IMR-90 (cell line): Measurements from ENCODE around the gene SPATA32. TPM values are rescaled to one million over a fixed set of nuclear protein-coding genes. Genes with fewer than 3 reads are reported as not detected.

Source experiments
- ATAC-seq: fragments of 200-7000 bp; cut with Tn5 transposase; 2 replicates; pipeline ENCODE4 v1.9.1; 2020; ENCODE audit warnings: low read depth, mild to moderate bottlenecking, moderate library complexity
- BruUV-seq: library from RNA; stranded (reverse); fragments of 400-500 nt; replicated peaks from 2 replicates; lab custom pipeline; 2021; lab: Mats Ljungman, UMichigan
- CTCF ChIA-PET: fragments of 300-600 bp; formaldehyde crosslinking; extraction: SDS; loops from one replicate; lab custom pipeline; 2021; ENCODE audit warnings: antibody characterized with exemption; lab: Yijun Ruan, JAX
- POLR2A ChIA-PET: fragments of 300-600 bp; sonication (Branson Sonifier 250); formaldehyde crosslinking; loops from one replicate; lab custom pipeline; 2022; ENCODE audit warnings: antibody characterized with exemption; ENCODE audit not compliant: unreplicated experiment; lab: Charles Lee
- DNase-seq: peaks from one replicate; pipeline ENCODE4 v3.0.0; 2013
- H2AFZ ChIP-seq: replicated peaks from 2 replicates; pipeline ENCODE3; 2013; ENCODE audit warnings: low read length, mild to moderate bottlenecking; ENCODE audit not compliant: poor library complexity
- H2AK5ac ChIP-seq: 2 replicates; pipeline ENCODE4 v1.6.1; 2013; ENCODE audit warnings: low read depth, low read length, inconsistent platforms
- H2AK9ac ChIP-seq: replicated peaks from 2 replicates; pipeline ENCODE3; 2013; ENCODE audit warnings: mild to moderate bottlenecking, low read depth, low read length, moderate library complexity; ENCODE audit not compliant: poor library complexity
- H2BK120ac ChIP-seq: 2 replicates; pipeline ENCODE4 v1.6.1; 2013; ENCODE audit warnings: low read depth, low read length, inconsistent platforms
- H2BK15ac ChIP-seq: 3 replicates; pipeline ENCODE4 v1.6.1; 2013; ENCODE audit warnings: low read depth, low read length, inconsistent platforms
- H2BK20ac ChIP-seq: 2 replicates; pipeline ENCODE4 v1.6.1; 2013; ENCODE audit warnings: low read depth, mild to moderate bottlenecking, inconsistent platforms, low read length, moderate library complexity
- H2BK5ac ChIP-seq: 2 replicates; pipeline ENCODE4 v1.6.1; 2013; ENCODE audit warnings: mild to moderate bottlenecking, low read depth, low read length, inconsistent platforms; ENCODE audit not compliant: poor library complexity, severe bottlenecking
- H3K14ac ChIP-seq: replicated peaks from 2 replicates; pipeline ENCODE4 v1.6.1; 2013; ENCODE audit warnings: low read depth, low read length, inconsistent platforms
- H3K18ac ChIP-seq: 2 replicates; pipeline ENCODE4 v1.6.1; 2013; ENCODE audit warnings: low read depth, low read length, control low read depth
- H3K23ac ChIP-seq: 2 replicates; pipeline ENCODE4 v1.6.1; 2013; ENCODE audit warnings: low read depth, low read length, inconsistent platforms
- H3K27ac ChIP-seq: 2 replicates; pipeline ENCODE4 v1.5.1; 2013; ENCODE audit warnings: mild to moderate bottlenecking, control low read depth, low read length; ENCODE audit not compliant: insufficient read depth
- H3K27me3 ChIP-seq: 2 replicates; pipeline ENCODE4 v1.6.1; 2013; ENCODE audit warnings: low read length; ENCODE audit not compliant: control insufficient read depth, insufficient read depth
- H3K36me3 ChIP-seq: 2 replicates; pipeline ENCODE4 v1.6.1; 2013; ENCODE audit warnings: low read length, mixed read lengths; ENCODE audit not compliant: control insufficient read depth, insufficient read depth
- H3K4ac ChIP-seq: 2 replicates; pipeline ENCODE4 v1.6.1; 2013; ENCODE audit warnings: low read depth, low read length, inconsistent platforms
- H3K4me1 ChIP-seq: 2 replicates; pipeline ENCODE4 v1.6.1; 2013; ENCODE audit warnings: low read length, mixed read lengths; ENCODE audit not compliant: control insufficient read depth, insufficient read depth
- H3K4me2 ChIP-seq: 2 replicates; pipeline ENCODE4 v1.6.1; 2013; ENCODE audit warnings: low read depth, mild to moderate bottlenecking, control low read depth, low read length, moderate library complexity
- H3K4me3 ChIP-seq: 2 replicates; pipeline ENCODE4 v1.5.1; 2013; ENCODE audit warnings: low read depth, mild to moderate bottlenecking, control low read depth, low read length, moderate library complexity; ENCODE audit not compliant: insufficient read depth
- H3K56ac ChIP-seq: 2 replicates; pipeline ENCODE4 v1.6.1; 2013; ENCODE audit warnings: low read length, inconsistent platforms; ENCODE audit not compliant: insufficient read depth; ENCODE audit errors: extremely low read depth
- H3K79me1 ChIP-seq, 2 experiments: 2 replicates each; pipeline ENCODE4 v1.6.1; 2013; ENCODE audit warnings: low read length in 2 of 2, inconsistent platforms in 1 of 2, low read depth in 1 of 2
- H3K9ac ChIP-seq: 2 replicates; pipeline ENCODE4 v1.6.1; 2013; ENCODE audit warnings: low read depth, low read length, control low read depth
- H3K9me1 ChIP-seq: 2 replicates; pipeline ENCODE4 v1.6.1; 2013; ENCODE audit warnings: low read length, inconsistent platforms; ENCODE audit not compliant: insufficient read depth
- H3K9me3 ChIP-seq: 2 replicates; pipeline ENCODE4 v1.6.1; 2013; ENCODE audit warnings: low read length; ENCODE audit not compliant: control insufficient read depth, insufficient read depth
- H4K20me1 ChIP-seq: 2 replicates; pipeline ENCODE4 v1.6.1; 2013; ENCODE audit warnings: low read length, inconsistent platforms; ENCODE audit not compliant: insufficient read depth
- H4K5ac ChIP-seq: 2 replicates; pipeline ENCODE4 v1.6.1; 2013; ENCODE audit warnings: mild to moderate bottlenecking, low read depth, low read length, control low read depth
- H4K8ac ChIP-seq, 2 experiments: 2 replicates each; pipeline ENCODE4 v1.6.1; 2013; ENCODE audit warnings: low read depth in 2 of 2, low read length in 2 of 2, control low read depth in 1 of 2, inconsistent platforms in 1 of 2
- H4K91ac ChIP-seq: 2 replicates; pipeline ENCODE4 v1.6.1; 2013; ENCODE audit warnings: low read depth, low read length, inconsistent platforms; ENCODE audit not compliant: insufficient read depth
- CHD1 ChIP-seq: IDR thresholded peaks from 2 replicates; pipeline ENCODE4 v1.6.1; 2012; ENCODE audit warnings: low read depth, low read length, improper control_type of control experiment
- CTCF ChIP-seq: conservative IDR thresholded peaks from 2 replicates; pipeline ENCODE4 v1.5.1; 2012; ENCODE audit warnings: mild to moderate bottlenecking, low read depth, low read length, improper control_type of control experiment
- FOS ChIP-seq: fragments of 150-350 bp; IDR thresholded peaks from 2 replicates; pipeline ENCODE4 v1.6.1; 2016; ENCODE audit warnings: low read depth, low read length
- RFX5 ChIP-seq: IDR thresholded peaks from 2 replicates; pipeline ENCODE4 v1.8.0; 2012; ENCODE audit warnings: low read depth, mild to moderate bottlenecking, low read length, moderate library complexity
- WGBS, 2 experiments: methylation state at CpG; one replicate each; pipeline versions ENCODE4 v1.1.5 to v1.1.7; 2013; ENCODE audit warnings: missing lambda C conversion rate in 2 of 2; ENCODE audit not compliant: insufficient read length in 1 of 2; ENCODE audit errors: extremely low coverage in 2 of 2; 5-methylcytosine and 5-hydroxymethylcytosine counted together
- dilution Hi-C: fragments of 300-500 bp; cut with HindIII; formaldehyde crosslinking; loops from one replicate; pipeline ENCODE4 v1.14.3; 2018; ENCODE audit warnings: low sequenced_read_pairs; ENCODE audit not compliant: unreplicated experiment
- in situ Hi-C: fragments of 300-500 bp; cut with MboI; formaldehyde crosslinking; loops from 3 replicates; pipeline ENCODE4 v1.14.3; 2019; ENCODE audit warnings: low sequenced_read_pairs, inconsistent platforms, mixed read lengths
- intact Hi-C: fragments of 100-400 bp; cut with micrococcal nuclease; formaldehyde crosslinking; loops from 2 replicates; pipeline ENCODE4 v1.10.0; 2022
- polyA plus RNA-seq, 3 experiments: library from polyadenylated mRNA; depleted of rRNA; stranded (reverse); fragments of >200 nt; gene quantifications; 2 replicates each; pipeline ENCODE4 v1.2.3, GENCODE V29; 2012; ENCODE audit warnings: low replicate concordance in 1 of 3
- total RNA-seq: library from RNA; depleted of rRNA; stranded (reverse); fragments of >200 nt; gene quantifications from 2 replicates; pipeline ENCODE4 v1.2.3, GENCODE V29; 2012

Gene SPATA32
- total and polyA plus RNA-seq, 2 of the 4 experiments (the other 2 are of a cell fraction), result 0.18 TPM; not detected in 1

DNA sequence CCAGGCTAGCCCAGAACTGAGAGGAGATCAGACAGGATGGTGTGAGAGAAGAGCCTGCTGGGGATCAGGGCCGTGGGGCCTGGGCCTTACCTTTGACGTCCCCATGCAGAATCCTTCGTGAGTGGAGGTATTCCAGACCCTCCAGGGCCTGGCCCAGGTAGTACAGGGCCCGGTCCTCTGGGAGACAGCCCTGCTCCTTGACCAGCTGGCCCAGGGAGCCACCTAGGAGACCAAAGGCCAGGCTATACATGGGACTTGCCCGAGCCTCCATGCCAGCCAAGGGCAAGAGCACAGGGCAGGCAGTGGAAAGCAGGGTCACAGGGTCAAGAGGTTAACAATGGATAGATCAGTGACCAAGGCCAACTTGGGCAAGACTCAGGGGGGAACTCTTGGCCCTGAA is 12.1 kb upstream of the SPATA32 start:
- dilution Hi-C loops, result no loop called here
- intact Hi-C loops, result no loop called here

More for the DNA sequence above, 12.1 kb upstream of the SPATA32 start:
- no peak overlapping the region for H3K56ac ChIP-seq
- ChIA-PET CTCF (no interaction called here), POLR2A (no interaction called here)
- H2BK5ac ChIP-seq, result no peak overlapping the region
- BruUV-seq, result no TSS peak
- H4K8ac ChIP-seq, result no peak overlapping the region
- H3K27me3 ChIP-seq, result no peaks in the 10 kb centered on the region
- no peak overlapping the region for H4K91ac ChIP-seq
- peaks cover 5% of the 10 kb centered on the region; the same call in 1 of the 2 replicates for H4K20me1 ChIP-seq
- H2BK15ac ChIP-seq, result no peak overlapping the region
- H2BK20ac ChIP-seq, result no peak overlapping the region
- no peak overlapping the region for H3K4me3 ChIP-seq
- H3K9ac ChIP-seq, result no peak overlapping the region
- ATAC-seq (no peak), DNase-seq (no peak)
- in situ Hi-C loops, result no loop called here
- peaks cover 3 to 12% of the 10 kb centered on the region in 2 experiments; a peak in 1 of 4 replicates for H3K79me1 ChIP-seq
- no peak overlapping the region for H2AFZ ChIP-seq
- H3K4ac ChIP-seq, result no peak overlapping the region
- 0 out of 2 replicates have a peak, but pooled peaks cover 3% of the 10 kb centered on the region for H3K9me1 ChIP-seq
- no peak overlapping the region for H3K18ac ChIP-seq
- TF ChIP-seq CTCF, result no peak
- no peak for TF ChIP-seq FOS
- TF ChIP-seq CHD1, result no peak
- no peak for TF ChIP-seq RFX5
- H3K4me1 ChIP-seq, result peaks cover 3% of the 10 kb centered on the region; the same call in 1 of the 2 replicates
- H2AK9ac ChIP-seq, result no peak overlapping the region
- no peak overlapping the region for H2BK120ac ChIP-seq
- H3K14ac ChIP-seq, result no peak overlapping the region
- H3K9me3 ChIP-seq, result no peaks in the 10 kb centered on the region
- H3K36me3 ChIP-seq, result peaks cover 40% of the 10 kb centered on the region
- H3K4me2 ChIP-seq, result no peak overlapping the region
- peak overlapping the region; percentile 5; the same call in 1 of the 2 replicates for H4K5ac ChIP-seq
- 90% methylated on average over 3 of the region's 5 CpGs; no CpG with 5 or more reads in 1 of the 2 experiments for WGBS, 2 experiments
- H3K27ac ChIP-seq, result no peak overlapping the region
- no peak overlapping the region for H2AK5ac ChIP-seq
- H3K23ac ChIP-seq, result no peak overlapping the region
